Activated T-helper 1 cell treated with anti-CD3 and anti-CD28 coated beads, Interleukin-2, amount 50 U/mL, for 16 hours (primary cell): ENCODE measurements around the gene FOXA3.
"Not testable (repeated sequence)": the region's sequence is repeated elsewhere in the genome, so short reads cannot be mapped to it uniquely, and the experiment has no call there.

Experiments used
- DNase-seq, 2 donors: peaks; one replicate each; pipeline ENCODE4 v3.0.0-alpha.2; 2020; ENCODE audit warnings: low read depth in 1 of 2, low spot score in 1 of 2

FOXA3 gene

DNA sequence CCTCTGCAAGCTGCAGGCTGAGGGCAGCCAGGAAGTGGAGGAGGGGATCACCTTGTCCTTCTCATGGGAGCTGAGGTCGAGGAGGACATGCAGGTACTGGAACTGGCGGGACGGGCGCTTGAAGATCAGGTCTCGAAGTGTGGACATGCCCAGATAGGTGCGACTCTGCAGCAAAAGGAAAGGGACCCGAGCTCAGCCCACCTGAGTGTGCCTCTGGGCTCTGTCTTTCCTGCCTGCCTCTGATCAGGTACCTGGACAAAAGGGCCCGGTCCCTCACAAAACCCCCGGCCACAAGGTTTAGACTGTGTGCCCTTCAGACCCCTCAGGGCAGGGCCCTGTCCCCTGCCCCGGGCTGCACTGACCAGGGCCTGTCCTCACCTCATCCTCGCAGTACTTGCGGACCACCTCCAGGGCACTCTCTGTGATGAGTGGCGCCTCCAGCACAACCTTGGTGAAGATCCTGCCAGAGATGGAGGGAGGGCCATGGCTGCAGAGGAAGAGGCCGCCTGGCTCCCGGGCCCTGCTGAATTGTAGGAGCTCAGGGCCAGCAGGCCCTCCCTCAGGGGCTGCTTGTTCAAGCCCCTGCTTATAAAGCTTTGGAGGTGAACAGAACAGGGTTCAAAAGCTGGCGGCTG lies 36.5 kb upstream of the FOXA3 start:
- DNase-seq: no peak

DNA sequence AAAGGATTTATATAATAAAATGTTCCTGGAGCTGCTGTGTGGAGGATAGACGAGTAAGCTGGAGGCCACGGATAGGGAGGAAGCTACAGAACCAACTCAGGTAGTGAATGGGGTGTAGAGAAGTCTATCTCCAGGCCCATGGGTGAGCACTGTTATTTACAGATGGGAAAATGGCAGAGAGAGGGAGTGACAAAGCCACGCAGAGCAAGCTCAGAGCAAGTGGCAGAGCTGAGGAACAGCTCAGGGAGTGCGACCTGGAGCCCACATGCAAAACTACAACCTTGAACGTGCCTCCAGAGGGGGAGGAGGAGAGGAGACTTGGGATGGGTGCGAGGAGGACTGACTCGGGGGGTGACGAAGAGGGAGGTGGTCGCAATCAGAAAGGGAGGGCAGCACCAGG lies 35.6 kb upstream of the FOXA3 start:
- DNase-seq: no peak

DNA sequence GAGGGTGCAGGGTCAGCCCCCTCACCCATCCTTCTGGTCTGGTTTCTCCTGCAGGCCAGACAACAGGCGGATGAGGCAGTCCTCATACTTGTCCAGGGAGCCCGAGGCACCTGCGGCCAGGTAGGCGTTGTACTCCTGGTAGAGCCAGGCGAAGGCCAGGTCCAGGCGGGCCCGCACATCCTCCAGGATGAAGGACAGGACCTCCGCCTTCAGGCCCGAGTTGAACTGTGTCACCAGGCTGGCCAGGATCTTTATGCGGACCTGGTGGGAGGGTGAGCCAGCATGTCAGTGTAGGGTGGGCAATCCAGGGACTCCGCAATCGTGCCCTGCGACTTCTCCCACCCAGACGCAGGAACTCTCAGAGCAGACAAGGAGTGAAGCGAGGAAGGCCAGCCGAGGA lies 35.2 kb upstream of the FOXA3 start:
- no peak for DNase-seq

DNA sequence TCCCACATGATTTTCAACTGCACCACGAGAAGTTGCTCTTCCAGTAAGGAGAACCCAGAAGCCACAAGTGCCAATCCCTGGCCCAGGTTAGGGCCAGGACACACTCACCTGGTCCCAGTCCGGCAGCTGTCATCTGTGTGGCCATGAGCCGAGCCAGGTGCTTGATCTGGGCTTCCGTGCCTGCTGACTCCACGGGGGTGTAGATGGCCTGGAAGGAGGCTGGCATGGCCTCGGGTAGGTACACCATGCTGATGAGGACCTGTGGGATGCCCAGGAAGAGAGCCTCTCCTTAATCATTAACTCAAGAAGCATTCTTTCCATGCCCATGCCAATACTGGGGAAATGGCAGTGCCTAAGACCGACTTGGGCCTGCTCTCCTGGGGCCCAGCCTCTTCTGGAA lies 29.2 kb upstream of the FOXA3 start:
- DNase-seq: no peak

DNA sequence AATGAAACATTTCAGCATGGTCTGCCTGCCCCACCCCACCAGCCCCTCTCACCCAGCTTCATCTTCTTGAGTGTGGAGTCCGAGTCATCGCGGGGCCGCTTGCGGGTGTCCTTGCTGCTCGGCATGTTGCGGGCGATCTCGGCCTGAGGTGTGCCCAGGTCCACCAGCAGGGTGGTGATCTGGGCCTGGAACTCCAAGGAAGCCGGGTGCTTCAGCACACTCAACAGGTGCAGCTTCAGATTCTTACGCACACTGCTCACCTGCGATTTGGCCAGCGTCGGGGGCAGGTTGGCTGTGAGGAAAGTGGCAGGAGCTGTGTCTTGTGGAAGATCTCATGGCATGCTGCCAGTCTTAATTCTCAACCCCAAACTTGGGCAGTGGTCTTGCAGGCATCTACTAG lies 21.9 kb upstream of the FOXA3 start:
- DNase-seq: no peak

DNA sequence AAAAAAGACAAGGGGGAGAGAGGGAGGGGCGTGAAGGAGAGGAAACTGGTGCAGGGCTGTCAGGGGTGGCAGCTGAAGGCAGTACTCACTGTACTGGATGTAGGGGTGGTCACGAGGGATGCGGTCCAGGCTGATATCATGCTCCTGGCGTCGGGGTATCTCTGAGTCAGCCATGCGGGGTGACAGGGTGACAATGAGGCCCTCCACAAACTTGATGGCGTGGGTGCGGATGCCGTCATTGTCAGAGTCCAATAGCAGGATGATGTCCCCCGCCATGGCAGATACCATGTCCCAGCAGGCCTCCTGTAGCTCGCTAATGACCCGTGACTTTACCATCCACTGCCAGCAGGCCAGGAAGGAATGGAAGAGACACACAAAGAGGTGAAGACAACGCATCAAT lies 16.5 kb upstream of the FOXA3 start:
- no peak for DNase-seq

DNA sequence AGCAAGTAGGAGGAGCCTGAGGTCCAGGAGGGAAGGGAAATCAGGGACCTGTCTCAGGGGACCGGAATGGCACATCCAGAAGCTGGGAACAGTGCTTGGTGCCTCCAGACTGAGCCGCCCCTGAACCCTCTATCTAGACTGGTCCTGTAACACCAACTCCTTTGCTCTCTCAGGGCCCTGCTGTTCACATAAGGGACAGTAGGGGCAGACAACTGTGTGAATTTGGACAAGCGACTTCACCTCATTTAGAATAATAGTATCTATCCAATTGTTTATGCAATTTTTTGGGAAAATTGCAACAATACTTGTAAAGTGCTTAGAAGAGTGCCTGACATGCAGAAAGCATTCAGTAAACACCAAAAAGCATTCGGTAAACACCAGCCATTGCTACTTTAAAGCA lies 15.2 kb upstream of the FOXA3 start:
- DNase-seq: no peak

DNA sequence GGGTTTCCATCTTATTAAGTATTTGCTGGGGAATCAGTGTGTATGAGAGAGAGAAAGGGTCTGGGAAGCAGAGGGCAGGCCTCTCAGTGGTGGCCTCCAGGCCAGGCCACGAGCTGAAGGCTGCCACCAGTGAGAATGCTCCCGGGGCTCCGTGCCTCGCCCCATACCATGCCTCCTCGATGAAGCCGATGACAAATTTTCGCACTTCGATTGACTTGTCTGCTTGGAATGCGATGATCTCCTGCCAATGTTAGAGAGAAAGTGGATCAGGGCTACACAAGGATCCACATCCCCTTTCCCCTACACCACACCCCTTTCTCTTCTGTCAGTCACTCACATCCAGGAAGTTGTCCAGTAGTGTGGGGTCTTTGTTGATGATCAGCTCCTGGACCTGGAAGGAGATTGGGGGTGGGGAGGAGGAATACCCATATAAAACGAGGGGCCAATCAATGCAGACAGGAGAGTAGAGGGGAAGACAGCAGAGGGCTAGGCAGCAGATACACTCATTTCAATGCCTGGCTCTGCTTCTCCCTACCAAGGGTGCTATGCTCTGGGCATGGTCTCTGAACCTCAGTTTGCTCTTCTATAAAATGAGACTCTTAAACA lies 11.9 kb upstream of the FOXA3 start:
- no peak for DNase-seq

DNA sequence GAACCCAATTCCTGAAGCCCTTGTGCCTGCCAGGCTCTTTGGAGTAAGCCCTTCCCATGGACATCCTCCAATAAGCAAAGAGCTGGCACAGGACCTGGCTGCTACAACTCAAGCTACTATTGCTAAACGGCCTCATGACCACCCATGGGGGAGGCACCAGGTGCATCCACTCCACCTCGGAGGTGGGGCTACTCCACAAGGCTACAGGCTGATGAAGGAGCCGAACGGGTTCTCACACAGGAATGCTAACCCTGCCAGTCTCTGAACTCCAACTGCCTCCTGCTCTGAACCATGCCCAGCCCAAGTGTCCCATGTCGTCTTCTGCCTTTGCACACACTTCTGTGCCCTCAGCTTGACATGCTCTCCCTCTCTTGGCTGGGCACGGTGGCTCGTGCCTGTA lies 11.1 kb upstream of the FOXA3 start:
- no peak for DNase-seq

DNA sequence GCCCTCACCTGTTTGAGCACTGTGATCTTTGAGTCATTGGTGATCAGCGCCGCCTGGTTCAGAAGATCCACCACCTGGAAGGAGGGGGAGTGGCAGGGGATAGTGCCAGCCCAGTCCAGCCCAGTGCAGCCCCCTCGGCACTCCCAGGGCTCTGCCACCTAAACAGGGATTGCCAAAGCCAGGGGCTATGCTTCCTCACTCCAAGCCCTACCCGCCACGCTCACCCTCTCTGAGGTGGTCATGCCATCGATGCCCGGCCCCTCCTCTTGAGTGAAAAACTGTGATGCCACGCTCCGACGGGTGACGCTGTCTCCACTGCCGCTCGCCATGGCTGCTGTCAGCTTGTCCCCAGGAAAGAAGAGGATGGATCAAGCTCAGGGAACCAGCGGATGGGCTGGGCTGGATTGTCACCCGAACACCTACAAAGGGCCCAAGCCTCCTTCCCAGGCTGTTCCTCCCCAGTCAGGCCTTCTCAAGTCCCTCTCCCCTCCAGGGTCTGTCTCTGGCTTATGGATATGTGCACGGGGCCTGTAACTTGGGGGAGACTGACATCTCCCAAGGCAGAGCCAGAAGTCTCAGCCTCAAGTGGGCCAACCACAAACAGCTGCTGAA lies 9.9 kb upstream of the FOXA3 start:
- DNase-seq: no peak

DNA sequence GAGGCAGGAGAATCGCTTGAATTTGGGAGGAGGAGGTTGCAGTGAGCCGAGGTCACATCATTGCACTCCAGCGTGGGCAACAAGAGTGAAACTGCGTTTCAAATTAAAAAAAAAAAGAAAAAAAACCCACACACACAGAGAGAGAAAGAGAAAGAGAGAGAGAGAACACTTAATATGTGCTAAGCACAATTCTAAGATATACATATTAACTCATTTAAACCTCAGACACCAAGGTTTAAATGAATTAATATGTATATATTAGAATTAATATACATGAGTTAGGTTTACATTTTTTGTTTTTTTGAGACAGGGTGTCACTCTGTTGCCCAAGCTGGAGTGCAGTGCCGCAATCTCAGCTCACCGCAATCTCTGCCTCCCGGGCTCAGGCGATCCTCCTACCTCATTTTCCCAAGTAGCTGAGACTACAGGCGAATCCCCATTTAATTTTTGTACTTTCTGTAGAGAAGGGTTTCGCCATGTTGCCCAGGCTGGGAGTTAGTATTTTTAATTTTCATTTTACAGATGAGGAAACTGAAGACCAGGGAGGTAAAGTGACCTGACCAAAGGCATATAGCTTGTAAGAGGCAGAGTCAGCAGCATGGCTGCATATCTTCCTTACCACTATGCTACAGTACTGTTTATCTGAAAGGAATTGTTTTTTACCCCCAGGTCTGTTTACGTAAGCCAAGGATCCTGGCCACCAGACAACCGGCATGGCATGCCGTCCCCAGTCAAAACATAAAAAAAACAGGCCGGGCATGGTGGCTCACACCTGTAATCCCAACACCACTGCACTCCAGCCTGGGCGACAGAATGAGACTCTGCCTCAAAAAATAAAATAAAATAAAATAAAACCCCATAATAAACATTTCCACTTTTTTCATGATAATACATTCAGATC lies 3.5 kb upstream of the FOXA3 start:
- no peak for DNase-seq

DNA sequence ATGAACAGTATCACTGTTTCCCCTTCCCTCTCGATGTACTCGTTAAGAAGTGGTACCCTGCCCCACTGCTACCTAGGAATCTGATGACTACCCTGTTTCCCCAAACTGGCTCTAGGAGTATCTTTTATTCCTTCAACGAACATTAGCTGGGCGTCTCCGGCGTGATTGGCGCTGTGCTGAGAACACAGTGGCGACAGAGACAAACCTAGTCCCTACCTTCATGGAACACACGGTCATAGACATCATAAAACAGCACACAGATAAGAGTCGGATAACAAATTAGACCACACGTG lies 1.9 kb upstream of the FOXA3 start:
- DNase-seq: no peak

DNA sequence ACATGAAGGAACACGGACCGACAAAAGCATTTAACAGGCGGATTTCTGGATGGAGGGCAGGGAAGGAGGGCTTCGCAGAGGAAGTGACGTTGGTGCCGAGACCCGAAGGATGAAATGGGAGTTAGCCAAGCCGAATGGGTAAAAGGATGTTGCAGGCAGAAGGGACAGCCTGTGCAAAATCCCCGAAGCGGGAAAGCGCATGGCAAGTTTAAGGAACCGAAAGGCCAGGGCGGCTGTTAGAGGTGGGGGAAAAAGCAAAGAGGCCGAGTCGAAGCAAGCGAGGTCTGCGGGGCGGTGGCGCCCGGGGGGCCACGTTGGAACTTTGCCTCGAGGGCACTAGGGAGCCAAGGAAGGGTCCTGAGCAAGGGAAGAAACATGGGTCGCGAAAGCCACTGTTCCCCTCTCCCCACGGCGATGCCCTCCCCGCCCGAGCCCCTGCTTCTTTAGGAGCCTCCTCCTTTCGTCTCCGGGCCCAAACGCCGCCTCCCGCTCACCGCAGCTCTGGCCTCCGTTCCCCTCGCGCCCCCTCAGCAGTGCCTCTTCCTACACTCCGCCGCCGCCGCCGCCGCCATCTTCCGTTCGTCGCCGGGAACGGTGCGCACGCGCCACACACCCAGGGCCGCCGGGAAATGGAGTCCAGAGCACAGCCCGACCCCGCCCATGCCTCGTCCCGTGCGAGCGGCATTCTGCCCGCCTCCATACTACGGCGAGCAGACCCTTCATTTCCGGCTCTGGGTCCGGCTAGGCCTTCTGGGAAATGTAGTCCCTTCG lies 1.4 kb upstream of the FOXA3 start, which contains the start of gene SYMPK:
TSS of gene SYMPK (minus strand) at position 584 of the 771 bp plus-strand sequence. CDS start 8,652 bp downstream, outside the sequence.
- DNase-seq: peak; percentile 98

DNA sequence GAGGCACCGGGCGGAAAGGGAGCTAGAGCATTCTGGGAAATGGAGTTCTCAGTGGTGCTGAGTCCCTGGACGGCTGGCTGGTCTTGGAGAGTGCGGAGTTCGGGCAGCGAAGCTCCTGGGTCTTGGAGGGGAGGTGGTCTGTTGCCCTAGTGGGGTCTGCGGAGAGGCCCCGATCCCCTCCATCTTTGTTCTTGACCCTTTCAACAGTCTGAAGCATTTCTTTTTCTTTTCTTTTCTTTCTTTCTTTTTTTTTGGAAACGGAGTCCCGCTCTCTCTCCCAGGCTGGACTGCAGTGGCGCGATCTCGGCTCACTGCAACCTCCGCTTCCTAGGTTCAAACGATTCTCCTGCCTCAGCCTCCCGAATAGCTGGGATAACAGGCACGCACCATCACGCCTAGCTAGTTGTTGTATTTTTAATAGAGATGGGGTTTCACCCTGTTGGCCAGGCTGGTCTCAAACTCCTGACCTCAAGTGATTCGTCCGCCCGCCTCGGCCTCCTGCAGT lies 739 bp upstream of the FOXA3 start:
- DNase-seq: no peak

DNA sequence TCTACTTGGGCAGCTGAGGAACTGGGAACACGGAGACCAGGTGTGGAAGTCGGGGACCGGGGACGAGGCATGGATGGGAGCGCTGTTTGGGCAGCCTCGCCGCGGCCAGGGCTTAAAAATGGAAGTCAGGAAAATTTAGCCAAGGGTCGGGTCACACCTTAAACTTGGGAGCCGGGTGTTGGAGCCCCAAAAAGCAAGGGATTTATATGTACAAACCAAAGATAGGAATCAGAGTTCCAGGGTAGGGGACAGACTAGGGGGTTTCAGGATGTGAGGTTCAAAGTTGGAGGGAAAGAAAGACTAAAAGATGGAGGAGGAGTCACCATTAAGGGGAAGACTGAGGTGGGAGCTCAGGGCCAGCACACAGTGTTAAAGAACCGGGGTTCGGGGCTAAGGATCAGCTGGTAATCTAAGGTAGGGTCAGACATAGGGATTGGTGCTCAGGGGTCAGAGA lies 530 bp downstream of the FOXA3 start:
- no peak for DNase-seq

DNA sequence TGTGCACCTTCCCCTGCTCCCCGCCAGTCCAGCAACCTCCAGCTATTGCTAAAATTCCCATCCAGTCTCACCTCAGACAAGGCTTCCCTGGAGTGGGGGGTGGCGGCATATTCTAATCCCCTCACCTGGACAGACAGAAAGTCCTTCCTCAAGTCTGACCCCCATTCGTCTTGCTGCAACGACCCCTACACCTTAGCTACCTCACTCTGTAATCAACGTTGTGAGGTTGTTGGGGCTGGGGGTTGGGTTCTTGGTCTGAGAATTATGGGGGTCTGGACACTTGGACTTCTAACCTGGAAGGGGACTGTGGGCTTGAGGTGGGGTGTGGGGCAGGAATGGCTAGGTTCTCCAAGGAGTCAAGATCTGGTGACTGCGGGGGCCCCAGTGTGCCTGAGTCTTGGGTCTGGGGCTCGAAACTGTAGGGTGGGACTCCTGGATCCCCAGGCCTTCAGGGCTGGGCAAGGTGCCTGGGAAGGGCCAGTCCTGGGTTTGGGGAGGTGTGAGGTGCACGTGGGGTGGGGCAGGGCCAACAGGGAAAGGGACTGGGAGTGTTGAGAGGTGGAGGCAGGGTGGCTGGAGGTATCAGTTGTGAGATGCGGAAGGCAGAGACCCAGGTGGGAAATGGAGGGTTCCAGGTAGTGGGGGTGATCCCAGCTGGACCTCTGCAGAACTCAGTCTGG lies 1.3 kb downstream of the FOXA3 start:
- no peak for DNase-seq

DNA sequence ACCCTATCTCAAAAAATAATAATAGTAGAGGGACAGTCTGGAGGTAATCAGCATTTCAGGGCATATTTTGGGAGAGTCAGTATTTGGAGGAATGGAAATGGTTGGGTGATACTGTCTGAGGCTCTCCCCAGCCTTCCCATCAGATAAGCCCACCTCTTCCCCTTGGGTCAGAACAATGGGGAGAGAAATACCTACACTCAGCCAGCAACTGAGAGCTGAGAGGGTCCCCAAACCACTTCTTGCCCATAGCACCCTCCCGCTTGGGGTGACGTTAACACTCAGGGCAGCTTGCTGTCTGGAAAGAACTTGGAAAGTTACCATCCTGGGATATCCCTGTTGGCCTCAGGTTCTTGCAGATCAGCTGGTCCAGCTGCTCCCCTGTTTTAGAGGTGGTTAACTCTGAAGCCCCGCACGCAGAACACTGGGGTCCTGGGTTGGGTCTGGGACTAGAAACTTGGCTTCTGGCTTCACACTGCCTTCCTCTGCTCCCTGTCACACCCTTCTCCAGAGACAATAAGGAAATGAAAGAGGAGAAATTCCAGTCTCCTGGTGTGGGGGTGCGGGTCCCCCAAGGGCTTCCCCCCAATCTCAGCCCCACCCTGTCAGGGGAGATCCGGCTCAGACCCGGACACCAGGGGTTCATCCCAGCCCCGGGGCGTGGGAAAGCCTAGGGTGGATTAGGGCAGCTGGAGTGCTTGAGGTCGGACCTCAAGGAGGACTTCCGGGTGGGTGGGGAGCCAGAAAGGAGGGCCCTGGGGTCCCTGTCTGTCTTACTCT lies 2.5 kb downstream of the FOXA3 start:
- DNase-seq: no peak

DNA sequence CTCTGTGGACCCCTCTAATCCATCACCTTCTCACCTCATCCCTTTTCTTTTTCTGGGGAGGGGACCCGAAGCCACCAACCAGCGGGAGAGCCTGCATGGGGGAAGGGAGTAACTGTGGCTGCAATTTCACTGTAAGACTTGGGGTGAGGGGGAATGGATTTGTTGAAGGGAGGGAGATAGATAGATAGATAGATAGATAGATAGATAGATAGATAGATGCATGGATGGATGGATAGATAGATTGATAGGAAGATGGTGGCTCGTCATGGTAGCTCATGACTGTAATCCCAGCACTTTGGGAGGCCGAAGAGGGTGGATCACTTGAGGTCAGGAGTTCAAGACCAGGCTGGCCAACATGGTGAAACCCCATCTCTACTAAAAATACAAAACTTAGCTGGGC lies 3.1 kb downstream of the FOXA3 start:
- not testable (repeated sequence) for DNase-seq

DNA sequence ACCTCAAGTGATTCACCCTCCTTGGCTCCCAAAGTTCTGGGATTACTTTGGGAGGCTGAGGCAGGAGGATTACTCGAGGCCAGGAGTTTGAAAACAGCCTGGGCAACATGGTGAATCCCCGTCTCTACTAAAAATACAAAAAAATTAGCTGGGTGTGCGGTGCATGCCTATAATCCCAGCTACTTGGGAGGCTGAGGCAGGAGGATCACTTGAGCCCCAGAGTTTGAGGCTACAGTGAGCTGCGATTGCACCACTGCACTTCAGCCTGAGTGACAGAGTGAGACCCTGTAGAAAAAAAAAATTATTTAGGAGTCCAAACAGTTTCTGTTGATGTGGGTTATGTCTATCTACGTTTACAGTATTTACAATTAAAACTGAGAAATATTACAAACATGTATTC lies 6.7 kb downstream of the FOXA3 start:
- DNase-seq: no peak
